Smooth muscle cell (in vitro differentiated cells): Measurements from ENCODE around the gene LGALS16. TPM values are rescaled to one million over a fixed set of nuclear protein-coding genes. Genes with fewer than 3 reads are reported as not detected.

ENCODE experiments used
- DNase-seq: peaks from one replicate; lab custom pipeline; 2025; ENCODE audit not compliant: unreplicated experiment; lab: John Stamatoyannopoulos, UW
- H2AFZ ChIP-seq: fragments of 200-600 bp; sonication (generic); 2 replicates; pipeline ENCODE4 v1.6.0; 2016; ENCODE audit warnings: antibody characterized with exemption, low read depth, mild to moderate bottlenecking
- H3F3A ChIP-seq: fragments of 200-600 bp; sonication (generic); 2 replicates; pipeline ENCODE4 v1.6.0; 2017; ENCODE audit warnings: antibody characterized with exemption, low read depth
- H3K27ac ChIP-seq: fragments of 200-600 bp; sonication (generic); 2 replicates; pipeline ENCODE4 v1.5.1; 2016; ENCODE audit warnings: low read depth, mild to moderate bottlenecking
- H3K27me3 ChIP-seq: fragments of 200-600 bp; sonication (generic); 2 replicates; pipeline ENCODE4 v1.6.1; 2016; ENCODE audit warnings: low read depth, mild to moderate bottlenecking
- H3K36me3 ChIP-seq: fragments of 200-600 bp; sonication (generic); 2 replicates; pipeline ENCODE4 v1.5.1; 2016; ENCODE audit warnings: low read depth
- H3K4me1 ChIP-seq: fragments of 200-600 bp; sonication (generic); 2 replicates; pipeline ENCODE4 v1.5.1; 2016; ENCODE audit warnings: low read depth
- H3K4me2 ChIP-seq: fragments of 200-600 bp; sonication (generic); 2 replicates; pipeline ENCODE4 v1.6.0; 2016; ENCODE audit warnings: mild to moderate bottlenecking
- H3K4me3 ChIP-seq: fragments of 200-600 bp; sonication (generic); 2 replicates; pipeline ENCODE4 v1.5.1; 2016; ENCODE audit warnings: mild to moderate bottlenecking
- H3K79me2 ChIP-seq: fragments of 200-600 bp; sonication (generic); 2 replicates; pipeline ENCODE4 v1.6.0; 2016; ENCODE audit warnings: low read depth, mild to moderate bottlenecking
- H3K9ac ChIP-seq: fragments of 200-600 bp; sonication (generic); 2 replicates; pipeline ENCODE4 v1.6.0; 2016; ENCODE audit warnings: low read depth
- H3K9me3 ChIP-seq: fragments of 200-600 bp; sonication (generic); replicated peaks from 2 replicates; pipeline ENCODE4 v1.5.1; 2016; ENCODE audit warnings: low read depth
- H4K20me1 ChIP-seq: fragments of 200-600 bp; sonication (generic); 2 replicates; pipeline ENCODE4 v1.6.0; 2016; ENCODE audit warnings: low read depth
- WGBS: methylation state at CpG from one replicate; pipeline ENCODE4 v1.1.7; 2016; ENCODE audit warnings: low lambda C conversion rate; 5-methylcytosine and 5-hydroxymethylcytosine counted together
- polyA plus RNA-seq: library from polyadenylated mRNA; unstranded; fragments of >200 nt; fragmentation: Nextera tagmentation; extraction: Ambion mirVana; gene quantifications from 2 replicates; pipeline ENCODE4 v1.2.1, GENCODE V29; 2016
- total RNA-seq: library from RNA; depleted of rRNA; stranded (reverse); fragments of >200 nt; gene quantifications from 2 replicates; pipeline ENCODE4 v1.2.3, GENCODE V29; 2014
- TF ChIP-seq, protein P1 (sequence below): fragments of 200-600 bp; sonication (generic); IDR thresholded peaks from 2 replicates; pipeline ENCODE4 v1.5.1; 2017; ENCODE audit warnings: borderline replicate concordance, mild to moderate bottlenecking, antibody characterized with exemption; ENCODE audit not compliant: insufficient read depth, poor library complexity, severe bottlenecking

The LGALS16 gene
- total and polyA plus RNA-seq, 2 experiments from 2014 or later, result not detected

DNA sequence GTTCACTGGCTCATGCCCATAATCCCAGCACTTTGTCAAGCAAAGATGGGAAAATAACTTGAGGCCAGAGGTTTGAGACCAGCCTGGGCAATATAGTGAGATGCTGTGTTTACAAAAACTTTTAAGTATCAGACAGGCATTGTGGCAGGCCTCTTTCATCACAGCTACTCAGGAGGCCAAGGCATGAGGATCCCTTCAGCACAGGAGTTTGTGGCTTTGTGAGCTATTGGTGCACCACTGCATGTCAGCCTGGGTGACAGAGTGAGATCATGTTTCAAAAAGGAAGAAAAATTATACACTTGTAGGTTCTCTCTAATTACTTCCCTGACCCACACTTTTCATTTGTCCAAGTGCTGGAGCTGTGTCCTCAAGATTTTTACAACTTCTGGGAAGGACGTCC lies 37.1 kb downstream of the LGALS16 start:
- H3K4me2 ChIP-seq, result no peak overlapping the region
- no peak for DNase-seq
- TF ChIP-seq, protein P1, sequence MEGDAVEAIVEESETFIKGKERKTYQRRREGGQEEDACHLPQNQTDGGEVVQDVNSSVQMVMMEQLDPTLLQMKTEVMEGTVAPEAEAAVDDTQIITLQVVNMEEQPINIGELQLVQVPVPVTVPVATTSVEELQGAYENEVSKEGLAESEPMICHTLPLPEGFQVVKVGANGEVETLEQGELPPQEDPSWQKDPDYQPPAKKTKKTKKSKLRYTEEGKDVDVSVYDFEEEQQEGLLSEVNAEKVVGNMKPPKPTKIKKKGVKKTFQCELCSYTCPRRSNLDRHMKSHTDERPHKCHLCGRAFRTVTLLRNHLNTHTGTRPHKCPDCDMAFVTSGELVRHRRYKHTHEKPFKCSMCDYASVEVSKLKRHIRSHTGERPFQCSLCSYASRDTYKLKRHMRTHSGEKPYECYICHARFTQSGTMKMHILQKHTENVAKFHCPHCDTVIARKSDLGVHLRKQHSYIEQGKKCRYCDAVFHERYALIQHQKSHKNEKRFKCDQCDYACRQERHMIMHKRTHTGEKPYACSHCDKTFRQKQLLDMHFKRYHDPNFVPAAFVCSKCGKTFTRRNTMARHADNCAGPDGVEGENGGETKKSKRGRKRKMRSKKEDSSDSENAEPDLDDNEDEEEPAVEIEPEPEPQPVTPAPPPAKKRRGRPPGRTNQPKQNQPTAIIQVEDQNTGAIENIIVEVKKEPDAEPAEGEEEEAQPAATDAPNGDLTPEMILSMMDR, result no peak
- H3K4me3 ChIP-seq, result no peak overlapping the region
- no peaks in the 10 kb centered on the region for H3K9me3 ChIP-seq
- H4K20me1 ChIP-seq, result no peaks in the 10 kb centered on the region
- no peak overlapping the region for H3K27ac ChIP-seq
- no peaks in the 10 kb centered on the region for H3K79me2 ChIP-seq
- no peaks in the 10 kb centered on the region for H3K4me1 ChIP-seq
- 75% methylated on average over 1 of the region's 1 CpG for WGBS
- no peak overlapping the region for H2AFZ ChIP-seq
- no peak overlapping the region for H3K9ac ChIP-seq
- H3F3A ChIP-seq, result no peaks in the 10 kb centered on the region
- no peaks in the 10 kb centered on the region for H3K27me3 ChIP-seq
- H3K36me3 ChIP-seq, result no peaks in the 10 kb centered on the region

DNA sequence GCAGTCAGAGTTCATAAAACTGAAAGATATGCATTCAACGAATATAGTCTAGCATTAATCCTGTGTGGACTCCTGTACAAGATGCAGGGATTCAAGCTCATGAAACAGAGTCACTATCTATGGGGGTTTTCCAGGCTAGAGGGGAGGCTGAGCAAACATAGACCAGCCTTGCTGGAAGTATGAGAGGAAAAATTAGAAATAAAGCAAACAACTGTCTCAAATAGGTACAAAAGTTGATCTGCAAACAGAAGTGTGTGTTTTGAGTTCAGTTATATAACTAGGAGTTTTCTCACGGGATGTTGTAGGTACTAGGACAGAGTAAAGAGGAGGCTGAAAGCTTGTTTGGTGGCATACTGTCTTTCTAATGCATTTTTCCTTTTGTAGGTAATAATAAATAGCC lies 40.0 kb downstream of the LGALS16 start:
- H3K4me2 ChIP-seq, result no peak overlapping the region
- H3K27ac ChIP-seq, result no peak overlapping the region
- TF ChIP-seq, protein P1, result no peak
- DNase-seq, result no peak
- no peaks in the 10 kb centered on the region for H3K4me1 ChIP-seq
- H3K4me3 ChIP-seq, result no peak overlapping the region
- H3K27me3 ChIP-seq, result no peaks in the 10 kb centered on the region
- no peaks in the 10 kb centered on the region for H3K79me2 ChIP-seq
- H2AFZ ChIP-seq, result no peak overlapping the region
- no peaks in the 10 kb centered on the region for H3K36me3 ChIP-seq
- no peaks in the 10 kb centered on the region for H3K9me3 ChIP-seq
- H3F3A ChIP-seq, result no peaks in the 10 kb centered on the region
- H4K20me1 ChIP-seq, result no peaks in the 10 kb centered on the region
- 83% methylated on average over 2 of the region's 2 CpGs for WGBS
- H3K9ac ChIP-seq, result no peak overlapping the region

DNA sequence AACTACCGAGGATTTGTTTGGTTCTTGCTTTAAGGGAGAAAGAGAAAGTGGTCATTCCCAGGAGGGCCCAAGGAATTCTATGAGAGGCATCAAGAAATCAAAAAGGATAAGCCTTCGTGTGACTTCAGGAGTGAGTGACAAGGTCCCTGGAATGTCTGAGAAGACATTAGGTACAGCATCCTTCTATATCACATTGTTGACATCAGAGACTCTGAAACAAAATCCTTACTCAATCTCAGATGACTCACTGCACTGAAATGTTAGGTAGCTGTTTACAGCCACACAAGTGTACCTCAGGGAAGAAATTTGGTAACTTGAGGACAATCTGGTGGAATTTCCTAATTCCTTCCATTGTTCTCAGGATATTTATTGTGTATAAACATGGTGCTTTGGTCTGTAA lies 40.7 kb downstream of the LGALS16 start:
- no peaks in the 10 kb centered on the region for H3K36me3 ChIP-seq
- H3K27me3 ChIP-seq, result no peaks in the 10 kb centered on the region
- H3K9me3 ChIP-seq, result no peaks in the 10 kb centered on the region
- no peaks in the 10 kb centered on the region for H4K20me1 ChIP-seq
- no peak overlapping the region for H2AFZ ChIP-seq
- 58% methylated on average over 2 of the region's 2 CpGs for WGBS
- no peak overlapping the region for H3K4me2 ChIP-seq
- no peaks in the 10 kb centered on the region for H3K4me1 ChIP-seq
- no peak overlapping the region for H3K27ac ChIP-seq
- no peak overlapping the region for H3K4me3 ChIP-seq
- H3F3A ChIP-seq, result no peaks in the 10 kb centered on the region
- DNase-seq, result no peak
- TF ChIP-seq, protein P1, result no peak
- no peaks in the 10 kb centered on the region for H3K79me2 ChIP-seq
- no peak overlapping the region for H3K9ac ChIP-seq

DNA sequence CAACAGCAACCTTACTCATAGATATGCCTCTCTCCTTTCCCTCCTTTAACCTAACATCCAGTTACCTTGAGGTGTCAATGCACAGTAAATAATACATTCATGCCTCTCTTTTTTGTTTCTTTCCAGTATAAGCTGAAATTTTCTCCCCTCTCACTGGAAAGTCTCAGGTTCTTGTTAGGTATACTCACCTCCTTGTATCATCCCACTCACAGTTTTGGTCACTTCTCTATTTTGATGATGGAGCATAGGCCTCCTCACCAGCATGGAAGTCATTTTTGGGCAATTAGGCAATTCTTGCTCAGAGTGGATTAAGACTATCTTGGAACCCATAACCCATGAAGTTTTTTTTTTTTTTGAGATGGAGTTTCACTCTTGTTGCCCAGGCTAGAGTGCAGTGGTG lies 42.8 kb downstream of the LGALS16 start:
- Histone ChIP-seq H3K9ac (no peak overlapping the region), H3K4me2 (no peak overlapping the region), H2AFZ (no peak overlapping the region), H3K27ac (no peak overlapping the region), H3K27me3 (no peaks in the 10 kb centered on the region), H3F3A (no peaks in the 10 kb centered on the region), H3K4me1 (no peaks in the 10 kb centered on the region), H4K20me1 (no peaks in the 10 kb centered on the region), H3K79me2 (no peaks in the 10 kb centered on the region), H3K9me3 (no peaks in the 10 kb centered on the region), H3K36me3 (no peaks in the 10 kb centered on the region), H3K4me3 (no peak overlapping the region)
- DNase-seq, result no peak
- TF ChIP-seq, protein P1, result no peak
